HepG2 (cell line): ENCODE measurements around the gene KDM5D. TPM values are rescaled to one million over a fixed set of nuclear protein-coding genes. Genes with fewer than 3 reads are reported as not detected.

Source experiments
- AGO2 ChIP-seq: fragments of 200-400 bp; formaldehyde crosslinking; optimal IDR thresholded peaks from 2 replicates; pipeline ENCODE3; 2017; ENCODE audit warnings: mild to moderate bottlenecking, low read depth, low read length, moderate library complexity
- BORCS8-MEF2B ChIP-seq: sonication (generic); formaldehyde crosslinking; IDR thresholded peaks from 2 replicates; pipeline ENCODE4 v1.8.0; 2022; ENCODE audit warnings: mild to moderate bottlenecking, missing genetic modification reagents
- BRCA1 ChIP-seq: sonication (generic); formaldehyde crosslinking; IDR thresholded peaks from 2 replicates; pipeline ENCODE4 v1.4.0; 2020; ENCODE audit warnings: missing genetic modification reagents
- CHD2 ChIP-seq: IDR thresholded peaks from 2 replicates; pipeline ENCODE4 v1.6.1; 2011; ENCODE audit warnings: low read depth, low read length, improper control_type of control experiment
- E2F1 ChIP-seq: sonication (generic); formaldehyde crosslinking; IDR thresholded peaks from 2 replicates; pipeline ENCODE4 v1.5.0; 2020; ENCODE audit warnings: missing genetic modification reagents
- ELF3 ChIP-seq: IDR thresholded peaks from 2 replicates; pipeline ENCODE4 v1.6.1; 2016; ENCODE audit warnings: missing genetic modification reagents, missing compliant biosample characterization
- ELF4 ChIP-seq: sonication (generic); formaldehyde crosslinking; IDR thresholded peaks from 2 replicates; pipeline ENCODE4 v1.5.0; 2020; ENCODE audit warnings: missing genetic modification reagents, mild to moderate bottlenecking, moderate library complexity, borderline replicate concordance
- ETV5 ChIP-seq: IDR thresholded peaks from 2 replicates; pipeline ENCODE4 v1.6.1; 2018; ENCODE audit warnings: missing biosample characterization, missing genetic modification reagents, inconsistent platforms, borderline replicate concordance
- FOXA1 ChIP-seq, 2 experiments: fragments of 450-650 bp in 1 of 2; sonication (generic) in 1 of 2; formaldehyde crosslinking in 1 of 2; IDR thresholded peaks; 2 replicates each; pipeline versions ENCODE4 v1.4.0 to v1.6.1; 2016 to 2020; ENCODE audit warnings: missing genetic modification reagents in 1 of 2
- GLI4 ChIP-seq: sonication (generic); formaldehyde crosslinking; IDR thresholded peaks from 2 replicates; pipeline ENCODE4 v1.5.1; 2020; ENCODE audit warnings: missing genetic modification reagents, mild to moderate bottlenecking, moderate library complexity, borderline replicate concordance
- HMGA1 ChIP-seq: sonication (generic); formaldehyde crosslinking; conservative IDR thresholded peaks from 2 replicates; pipeline ENCODE4 v1.4.0; 2020; ENCODE audit warnings: missing genetic modification reagents
- MIXL1 ChIP-seq: IDR thresholded peaks from 2 replicates; pipeline ENCODE4 v1.6.1; 2016
- NCOR1 ChIP-seq: fragments of 200-600 bp; sonication (generic); IDR thresholded peaks from 2 replicates; pipeline ENCODE4 v1.7.0; 2017; ENCODE audit warnings: antibody characterized with exemption, low read length, borderline replicate concordance
- NR2F6 ChIP-seq, 2 experiments: IDR thresholded peaks; 2 replicates each; pipeline ENCODE4 v1.6.1; 2016; ENCODE audit warnings: antibody characterized with exemption in 1 of 2, mild to moderate bottlenecking in 1 of 2
- PHF8 ChIP-seq: sonication (generic); formaldehyde crosslinking; IDR thresholded peaks from 2 replicates; pipeline ENCODE4 v1.5.0; 2020; ENCODE audit warnings: missing genetic modification reagents
- PITX1 ChIP-seq: sonication (generic); formaldehyde crosslinking; IDR thresholded peaks from 2 replicates; pipeline ENCODE4 v1.5.1; 2020; ENCODE audit warnings: mild to moderate bottlenecking, missing genetic modification reagents
- POLR2G ChIP-seq: fragments of 200-400 bp; formaldehyde crosslinking; IDR thresholded peaks from 2 replicates; pipeline ENCODE4 v1.6.1; 2018; ENCODE audit warnings: mild to moderate bottlenecking, low read depth, low read length, moderate library complexity
- SOX6 ChIP-seq, 2 experiments: fragments of 450-650 bp in 1 of 2; sonication (generic) in 1 of 2; formaldehyde crosslinking in 1 of 2; IDR thresholded peaks; 2 replicates each; pipeline versions ENCODE4 v1.4.0 to v1.6.1; 2017 to 2020; ENCODE audit warnings: antibody characterized with exemption in 1 of 2, mild to moderate bottlenecking in 1 of 2, missing genetic modification reagents in 1 of 2
- SRF ChIP-seq: IDR thresholded peaks from 2 replicates; pipeline ENCODE4 v1.6.1; 2011; ENCODE audit warnings: mild to moderate bottlenecking, low read depth, low read length, moderate library complexity
- TAF1 ChIP-seq: sonication (generic); formaldehyde crosslinking; IDR thresholded peaks from 2 replicates; pipeline ENCODE4 v1.4.0; 2020; ENCODE audit warnings: missing genetic modification reagents
- ZGPAT ChIP-seq: IDR thresholded peaks from 2 replicates; pipeline ENCODE4 v1.6.1; 2016; ENCODE audit warnings: mild to moderate bottlenecking
- ZMYM4 ChIP-seq: sonication (generic); formaldehyde crosslinking; IDR thresholded peaks from 2 replicates; pipeline ENCODE4 v1.8.1; 2023; ENCODE audit warnings: mild to moderate bottlenecking, missing genetic modification reagents
- ZNF12 ChIP-seq: sonication (generic); formaldehyde crosslinking; IDR thresholded peaks from 2 replicates; pipeline ENCODE4 v1.5.0; 2020; ENCODE audit warnings: missing genetic modification reagents
- ZNF205 ChIP-seq: IDR thresholded peaks from 2 replicates; pipeline ENCODE4 v1.6.1; 2018; ENCODE audit warnings: missing biosample characterization, missing genetic modification reagents
- ZNF484 ChIP-seq: sonication (generic); formaldehyde crosslinking; IDR thresholded peaks from 2 replicates; pipeline ENCODE4 v1.5.1; 2020; ENCODE audit warnings: mild to moderate bottlenecking, low read depth, missing genetic modification reagents, borderline replicate concordance
- ZNF562 ChIP-seq: sonication (generic); formaldehyde crosslinking; IDR thresholded peaks from 2 replicates; pipeline ENCODE4 v1.8.0; 2022; ENCODE audit warnings: missing genetic modification reagents, borderline replicate concordance
- ZNF644 ChIP-seq: IDR thresholded peaks from 2 replicates; pipeline ENCODE4 v1.6.1; 2016; ENCODE audit warnings: low read depth
- ZNF75D ChIP-seq: sonication (generic); formaldehyde crosslinking; IDR thresholded peaks from 2 replicates; pipeline ENCODE4 v1.8.1; 2023; ENCODE audit warnings: missing genetic modification reagents, mild to moderate bottlenecking, borderline replicate concordance
- polyA plus RNA-seq, 8 experiments: library from polyadenylated mRNA; depleted of rRNA in 3 of 8; stranded (reverse) in 7 of 8; unstranded in 1 of 8; fragments of >200 nt; fragmentation: Illumina TruSeq in 4 of 8; extraction: Trizol in 4 of 8; gene quantifications; 2 replicates each; pipeline versions ENCODE4 v1.2.1 to v1.2.3, GENCODE V29; 2011 to 2016; ENCODE audit warnings: low read depth in 4 of 8, missing spikeins in 1 of 8, mixed read lengths in 1 of 8; ENCODE audit not compliant: insufficient read depth in 1 of 8
- total RNA-seq, 5 experiments: library from RNA; depleted of rRNA; stranded (reverse); fragments of >200 nt; fragmentation: Illumina TruSeq; extraction: Trizol; gene quantifications; 2 replicates each; pipeline ENCODE4 v1.2.3, GENCODE V29; 2016; ENCODE audit warnings: low read depth in 1 of 5

The KDM5D gene
- total and polyA plus RNA-seq, 2 of the 13 experiments (the other 11 are each of a cell fraction or from before 2014, with no cell fraction given) = 16.6 to 32.7 TPM

GRCh38 chrY:19744381-19745378 lies at the start of gene KDM5D (continued):
- 0 out of 2 replicates have a peak, but pooled peaks have one; percentile 40 for TF ChIP-seq ZGPAT (CRISPR knock-in tag)
- no peak for TF ChIP-seq BRCA1 (CRISPR knock-in tag)
- TF ChIP-seq PHF8 (CRISPR knock-in tag) = peak; percentile 79
- TF ChIP-seq TAF1 (CRISPR knock-in tag) = peak; percentile 58
- TF ChIP-seq ZNF75D (CRISPR knock-in tag) = no peak
- TF ChIP-seq CHD2 = peak; percentile 83
- no peak for TF ChIP-seq ZNF205 (CRISPR knock-in tag)
- peak; percentile 83 for TF ChIP-seq ZMYM4 (CRISPR knock-in tag)
- 0 out of 2 replicates have a peak, but pooled peaks have one; percentile 12 for TF ChIP-seq ZNF12 (CRISPR knock-in tag)
- TF ChIP-seq ZNF484 = no peak
- TF ChIP-seq PITX1 (CRISPR knock-in tag) = no peak
- no peak for TF ChIP-seq ELF4 (CRISPR knock-in tag)
- no peak for TF ChIP-seq BORCS8-MEF2B (CRISPR knock-in tag)
- TF ChIP-seq E2F1 (CRISPR knock-in tag) = no peak
- TF ChIP-seq ZNF644 = peak; percentile 19; the same call in 1 of the 2 replicates
- no peak for TF ChIP-seq AGO2
- no peak for TF ChIP-seq NR2F6 (IDR thresholded peaks at IDR 0.05)
- 0 out of 2 replicates have a peak, but pooled peaks have one; percentile 25 for TF ChIP-seq NR2F6 (CRISPR knock-in tag; IDR thresholded peaks at IDR 0.05)
- TF ChIP-seq ELF3 (CRISPR knock-in tag) = no peak
- no peak for TF ChIP-seq MIXL1 (CRISPR knock-in tag)
- TF ChIP-seq ETV5 (CRISPR knock-in tag) = no peak
- peak; percentile 77 for TF ChIP-seq POLR2G
- TF ChIP-seq SRF = 0 out of 2 replicates have a peak, but pooled peaks have one; percentile 32
- no peak for TF ChIP-seq ZNF562
- no peak for TF ChIP-seq GLI4 (CRISPR knock-in tag)
- TF ChIP-seq SOX6 (IDR thresholded peaks at IDR 0.05) = no peak
- no peak for TF ChIP-seq SOX6 (CRISPR knock-in tag; IDR thresholded peaks at IDR 0.05)
- TF ChIP-seq FOXA1 (IDR thresholded peaks at IDR 0.05) = no peak
- TF ChIP-seq FOXA1 (CRISPR knock-in tag; IDR thresholded peaks at IDR 0.05) = no peak
- 0 out of 2 replicates have a peak, but pooled peaks have one; percentile 21 for TF ChIP-seq NCOR1
- no peak for TF ChIP-seq HMGA1 (CRISPR knock-in tag)
